ENCODE results near the gene NMD3.
"Not testable (repeated sequence)": the region's sequence is repeated elsewhere in the genome, so short reads cannot be mapped to it uniquely, and the experiment has no call there.

The NMD3 gene

DNA sequence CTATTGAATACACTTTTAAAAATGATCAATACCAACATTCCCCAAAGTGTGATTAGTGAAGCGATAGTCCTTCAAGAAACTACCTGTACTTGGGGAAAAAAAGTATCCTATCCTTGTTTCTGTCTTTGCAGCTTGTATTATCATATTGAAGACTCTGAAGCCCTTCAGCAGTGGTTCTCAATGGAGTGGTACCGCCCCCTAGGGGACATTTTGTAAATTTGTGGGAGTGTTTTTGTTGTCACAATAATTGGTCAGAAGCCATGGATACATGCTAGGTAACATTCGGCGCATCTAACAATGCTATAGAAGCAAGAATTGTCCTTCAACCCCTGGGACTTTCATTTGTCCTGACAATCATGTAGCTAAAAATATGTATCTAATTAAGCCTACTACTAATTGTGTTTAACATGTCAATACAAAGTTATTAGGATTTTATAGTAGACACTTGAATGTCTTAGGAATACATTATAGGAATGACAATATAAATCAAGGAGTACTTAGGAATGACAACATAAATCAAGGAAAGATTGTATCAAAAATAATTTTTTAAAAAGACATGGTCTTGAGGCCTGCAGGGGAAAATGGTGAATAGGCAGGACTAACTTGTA lies 53.7 kb downstream of the NMD3 start:
- Histone ChIP-seq H2AFZ (ENCODE audit: low read length, unreplicated experiment) (no peak overlapping the region), H3K27ac (ENCODE audit: low read depth, low read length) (no peak overlapping the region), H3K4me3 (ENCODE audit: low read depth, low read length) (no peak overlapping the region), H3K27me3 (ENCODE audit: insufficient read depth, low read length) (no peaks in the 10 kb centered on the region), H3K79me2 (ENCODE audit: control insufficient read depth, insufficient read depth, low read length, unreplicated experiment) (no peaks in the 10 kb centered on the region), H3K36me3 (ENCODE audit: insufficient read depth, low read length) (no peaks in the 10 kb centered on the region), H3K4me1 (ENCODE audit: control insufficient read depth, insufficient read depth, low read length, unreplicated experiment) (no peaks in the 10 kb centered on the region)

DNA sequence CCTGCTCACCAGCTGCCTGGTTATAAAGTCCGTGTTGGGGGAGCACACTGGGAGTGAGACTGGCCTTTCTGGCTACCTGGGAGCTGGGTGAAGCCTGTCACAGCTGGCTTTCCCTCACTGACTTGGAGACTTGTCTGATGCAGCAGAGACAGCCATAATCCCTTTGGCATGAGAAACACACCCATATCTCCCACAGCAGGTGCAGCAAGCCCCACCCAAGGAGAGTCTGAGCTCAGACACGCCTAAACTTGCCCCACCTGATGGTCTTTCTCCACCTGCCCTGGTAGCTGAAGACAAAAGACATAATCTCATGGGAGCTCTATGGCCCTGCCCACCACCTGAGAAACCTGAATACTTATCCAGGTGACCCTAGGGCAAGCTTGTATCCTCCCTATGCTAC lies 54.8 kb downstream of the NMD3 start:
- no peak overlapping the region for H3K27ac ChIP-seq (ENCODE audit: low read depth, low read length)
- H3K79me2 ChIP-seq (ENCODE audit: control insufficient read depth, insufficient read depth, low read length, unreplicated experiment): no peaks in the 10 kb centered on the region
- H2AFZ ChIP-seq (ENCODE audit: low read length, unreplicated experiment): no peak overlapping the region
- H3K36me3 ChIP-seq (ENCODE audit: insufficient read depth, low read length): no peaks in the 10 kb centered on the region
- no peaks in the 10 kb centered on the region for H3K4me1 ChIP-seq (ENCODE audit: control insufficient read depth, insufficient read depth, low read length, unreplicated experiment)
- no peak overlapping the region for H3K4me3 ChIP-seq (ENCODE audit: low read depth, low read length)
- H3K27me3 ChIP-seq (ENCODE audit: insufficient read depth, low read length): no peaks in the 10 kb centered on the region

DNA sequence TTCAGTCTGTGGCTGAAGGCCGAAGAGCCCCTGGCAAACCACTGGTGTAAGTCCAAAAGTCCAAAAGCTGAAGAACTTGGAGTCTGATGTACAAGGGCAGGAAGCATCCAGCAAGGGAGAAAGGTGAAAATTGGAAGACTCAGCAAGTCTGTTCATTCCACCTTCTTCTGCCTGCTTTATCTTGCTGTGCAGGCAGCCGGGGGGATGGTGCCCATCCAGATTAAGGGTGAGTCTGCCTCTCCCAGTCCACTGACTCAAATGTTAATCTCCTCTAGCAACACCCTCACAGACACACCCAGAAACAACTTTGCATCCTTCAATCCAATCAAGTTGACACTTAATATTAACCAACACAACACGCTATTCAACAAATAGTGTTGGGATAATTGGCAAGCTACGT lies 61.3 kb downstream of the NMD3 start:
- not testable (repeated sequence) for H3K4me1 ChIP-seq (ENCODE audit: control insufficient read depth, insufficient read depth, low read length, unreplicated experiment); H3K27me3 ChIP-seq (ENCODE audit: insufficient read depth, low read length); H2AFZ ChIP-seq (ENCODE audit: low read length, unreplicated experiment); H3K36me3 ChIP-seq (ENCODE audit: insufficient read depth, low read length); H3K4me3 ChIP-seq (ENCODE audit: low read depth, low read length); H3K79me2 ChIP-seq (ENCODE audit: control insufficient read depth, insufficient read depth, low read length, unreplicated experiment); H3K27ac ChIP-seq (ENCODE audit: low read depth, low read length)

DNA sequence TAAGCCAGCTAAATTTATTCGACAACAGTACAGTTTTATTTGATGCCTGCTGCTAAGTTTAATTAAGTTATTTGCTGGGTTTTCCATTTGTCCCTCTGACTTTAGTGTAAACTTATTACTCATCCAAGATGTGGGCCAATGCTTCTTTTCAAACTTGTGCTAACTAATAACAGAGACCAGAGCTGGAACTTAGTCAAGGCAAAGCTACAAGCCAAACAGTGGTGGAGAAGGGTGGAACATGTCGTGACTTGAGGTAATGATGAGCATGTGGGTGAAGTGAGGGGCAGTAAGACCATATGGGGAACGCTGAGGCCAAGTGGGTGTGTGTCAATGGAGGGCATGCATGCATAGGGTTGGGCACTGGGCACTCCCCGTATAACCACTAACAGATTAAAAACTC lies 63.9 kb downstream of the NMD3 start:
- Histone ChIP-seq H3K27me3 (ENCODE audit: insufficient read depth, low read length) (no peaks in the 10 kb centered on the region), H3K36me3 (ENCODE audit: insufficient read depth, low read length) (no peaks in the 10 kb centered on the region), H3K79me2 (ENCODE audit: control insufficient read depth, insufficient read depth, low read length, unreplicated experiment) (no peaks in the 10 kb centered on the region), H3K4me3 (ENCODE audit: low read depth, low read length) (no peak overlapping the region), H3K27ac (ENCODE audit: low read depth, low read length) (no peak overlapping the region), H2AFZ (ENCODE audit: low read length, unreplicated experiment) (no peak overlapping the region), H3K4me1 (ENCODE audit: control insufficient read depth, insufficient read depth, low read length, unreplicated experiment) (no peaks in the 10 kb centered on the region)

DNA sequence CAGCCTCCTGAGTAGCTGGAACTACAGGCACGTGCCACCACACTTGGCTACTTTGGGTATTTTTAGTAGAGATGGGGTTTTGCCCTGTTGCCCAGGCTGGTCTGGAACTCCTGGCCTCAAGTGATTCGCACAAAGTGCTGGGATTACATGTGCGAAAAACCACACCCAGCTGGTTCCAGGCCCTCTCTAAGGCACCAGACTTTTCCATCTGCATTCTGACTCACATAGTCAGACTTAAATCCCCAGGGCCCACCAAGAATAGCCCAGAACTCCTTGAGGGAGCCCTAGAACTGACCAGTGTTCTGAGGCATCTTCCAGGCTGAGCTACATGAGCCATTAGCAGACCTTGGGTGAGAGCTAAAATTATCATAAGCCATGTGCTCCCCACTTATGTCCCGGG lies 68.1 kb downstream of the NMD3 start:
- Histone ChIP-seq H2AFZ (ENCODE audit: low read length, unreplicated experiment) (no peak overlapping the region), H3K4me1 (ENCODE audit: control insufficient read depth, insufficient read depth, low read length, unreplicated experiment) (no peaks in the 10 kb centered on the region), H3K36me3 (ENCODE audit: insufficient read depth, low read length) (no peaks in the 10 kb centered on the region), H3K79me2 (ENCODE audit: control insufficient read depth, insufficient read depth, low read length, unreplicated experiment) (no peaks in the 10 kb centered on the region), H3K27ac (ENCODE audit: low read depth, low read length) (no peak overlapping the region), H3K27me3 (ENCODE audit: insufficient read depth, low read length) (no peaks in the 10 kb centered on the region), H3K4me3 (ENCODE audit: low read depth, low read length) (no peak overlapping the region)

DNA sequence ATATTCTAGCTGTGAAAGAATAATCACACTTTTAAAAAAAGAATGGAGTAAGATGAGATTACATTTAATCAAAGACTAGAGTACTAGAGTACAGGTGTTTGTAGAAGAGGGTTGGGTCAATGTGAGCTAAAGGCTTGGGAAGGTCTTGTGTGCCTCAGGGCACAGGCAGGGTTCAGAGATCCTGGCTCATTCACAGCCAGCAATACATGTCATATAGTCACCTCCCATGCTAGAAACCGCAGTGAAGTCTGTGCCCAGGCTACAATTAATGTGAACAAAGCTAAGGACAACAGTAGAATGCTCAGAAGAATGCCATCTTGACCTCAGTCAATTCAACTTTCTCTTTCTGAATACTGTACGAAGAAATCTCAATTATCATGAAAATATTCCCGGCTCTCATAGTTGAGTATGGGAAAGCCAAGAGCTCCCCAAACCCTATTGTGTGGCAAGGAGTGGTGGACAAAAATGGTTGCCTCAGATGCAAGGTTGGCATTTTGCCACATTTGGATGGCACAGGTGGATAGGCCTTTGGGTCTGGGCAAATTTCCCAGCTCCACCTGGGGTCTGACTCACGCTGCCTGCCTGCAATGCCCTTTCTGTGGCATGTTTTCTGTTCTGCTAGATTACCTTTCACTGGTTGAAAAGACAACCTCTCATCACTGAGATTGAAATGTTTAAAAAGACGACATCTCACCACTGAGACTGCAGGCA lies 70.2 kb downstream of the NMD3 start:
- H3K27ac ChIP-seq (ENCODE audit: low read depth, low read length): no peak overlapping the region
- no peaks in the 10 kb centered on the region for H3K79me2 ChIP-seq (ENCODE audit: control insufficient read depth, insufficient read depth, low read length, unreplicated experiment)
- no peaks in the 10 kb centered on the region for H3K36me3 ChIP-seq (ENCODE audit: insufficient read depth, low read length)
- H3K27me3 ChIP-seq (ENCODE audit: insufficient read depth, low read length): peaks cover 7% of the 10 kb centered on the region; the same call in 1 of the 2 replicates
- H3K4me3 ChIP-seq (ENCODE audit: low read depth, low read length): no peak overlapping the region
- no peaks in the 10 kb centered on the region for H3K4me1 ChIP-seq (ENCODE audit: control insufficient read depth, insufficient read depth, low read length, unreplicated experiment)
- H2AFZ ChIP-seq (ENCODE audit: low read length, unreplicated experiment): no peak overlapping the region

DNA sequence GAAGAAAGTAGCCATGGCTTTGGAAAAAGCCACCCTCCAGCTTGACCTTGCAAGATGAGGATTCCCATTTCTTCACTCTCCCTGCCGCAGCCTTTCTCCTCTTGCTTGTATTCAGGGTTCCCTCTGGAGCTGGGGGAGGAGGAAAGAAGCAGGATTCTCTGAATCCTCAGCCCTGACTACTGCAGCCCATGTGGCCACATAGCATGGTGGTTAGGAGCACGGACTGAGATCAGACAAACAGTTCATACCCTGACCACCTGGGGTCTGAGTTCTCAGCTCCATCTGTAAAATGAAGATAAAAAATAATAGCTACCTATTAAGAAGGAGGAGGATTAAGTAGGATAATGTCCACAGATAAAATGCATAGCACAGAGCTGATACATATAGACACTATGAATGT lies 72.3 kb downstream of the NMD3 start:
- Histone ChIP-seq H3K36me3 (ENCODE audit: insufficient read depth, low read length) (no peaks in the 10 kb centered on the region), H3K4me1 (ENCODE audit: control insufficient read depth, insufficient read depth, low read length, unreplicated experiment) (no peaks in the 10 kb centered on the region), H3K79me2 (ENCODE audit: control insufficient read depth, insufficient read depth, low read length, unreplicated experiment) (no peaks in the 10 kb centered on the region), H3K4me3 (ENCODE audit: low read depth, low read length) (no peak overlapping the region), H2AFZ (ENCODE audit: low read length, unreplicated experiment) (no peak overlapping the region), H3K27ac (ENCODE audit: low read depth, low read length) (no peak overlapping the region), H3K27me3 (ENCODE audit: insufficient read depth, low read length) (peaks cover 7% of the 10 kb centered on the region; the same call in 1 of the 2 replicates)

DNA sequence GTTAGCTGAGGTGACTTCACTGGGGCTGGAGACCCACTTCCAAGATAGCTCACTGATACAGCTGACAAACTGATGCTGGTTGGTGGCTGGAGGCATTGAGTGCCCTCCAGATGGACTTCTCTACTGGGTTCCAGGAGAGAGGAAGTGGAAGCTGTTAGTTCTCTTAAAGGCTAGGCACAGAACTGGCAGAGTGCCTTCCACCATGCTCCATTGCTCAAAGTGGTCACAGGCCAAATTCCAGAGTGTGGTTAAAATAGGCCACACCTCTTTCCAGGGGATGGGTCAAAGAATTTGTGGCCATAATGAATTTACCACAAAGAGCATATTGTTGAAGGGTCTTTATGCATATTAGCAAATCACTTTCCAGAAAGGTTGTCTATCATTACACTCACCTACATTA lies 74.2 kb downstream of the NMD3 start:
- Histone ChIP-seq H3K27ac (ENCODE audit: low read depth, low read length) (no peak overlapping the region), H2AFZ (ENCODE audit: low read length, unreplicated experiment) (no peak overlapping the region), H3K36me3 (ENCODE audit: insufficient read depth, low read length) (no peaks in the 10 kb centered on the region), H3K4me1 (ENCODE audit: control insufficient read depth, insufficient read depth, low read length, unreplicated experiment) (no peaks in the 10 kb centered on the region), H3K4me3 (ENCODE audit: low read depth, low read length) (no peak overlapping the region), H3K79me2 (ENCODE audit: control insufficient read depth, insufficient read depth, low read length, unreplicated experiment) (no peaks in the 10 kb centered on the region), H3K27me3 (ENCODE audit: insufficient read depth, low read length) (peaks cover 7% of the 10 kb centered on the region; the same call in 1 of the 2 replicates)

DNA sequence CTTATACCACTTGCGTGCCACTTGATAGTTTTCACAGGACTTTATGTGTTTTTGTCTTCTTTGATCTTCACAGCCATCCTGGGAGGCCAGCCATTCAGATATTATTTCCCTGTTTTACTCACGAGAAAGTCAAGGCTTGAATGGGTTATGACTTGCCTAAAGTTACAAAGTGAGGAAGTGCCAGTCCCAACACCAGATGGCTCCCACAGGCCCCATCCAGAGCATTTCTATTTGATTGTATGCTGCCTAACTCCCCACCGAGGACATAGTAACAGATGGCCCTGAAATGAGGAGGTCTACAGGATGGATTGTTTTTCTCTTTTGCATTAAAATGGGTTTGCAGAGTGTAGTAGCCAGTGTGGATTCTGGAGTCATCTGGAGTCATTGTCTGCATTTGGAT lies 75.7 kb downstream of the NMD3 start:
- H3K4me3 ChIP-seq (ENCODE audit: low read depth, low read length): no peak overlapping the region
- no peaks in the 10 kb centered on the region for H3K79me2 ChIP-seq (ENCODE audit: control insufficient read depth, insufficient read depth, low read length, unreplicated experiment)
- H3K4me1 ChIP-seq (ENCODE audit: control insufficient read depth, insufficient read depth, low read length, unreplicated experiment): no peaks in the 10 kb centered on the region
- no peaks in the 10 kb centered on the region for H3K36me3 ChIP-seq (ENCODE audit: insufficient read depth, low read length)
- peaks cover 7% of the 10 kb centered on the region; the same call in 1 of the 2 replicates for H3K27me3 ChIP-seq (ENCODE audit: insufficient read depth, low read length)
- no peak overlapping the region for H2AFZ ChIP-seq (ENCODE audit: low read length, unreplicated experiment)
- H3K27ac ChIP-seq (ENCODE audit: low read depth, low read length): no peak overlapping the region

All from ACC112 (cell line).